CD14-positive monocyte (primary cell): ENCODE results near the gene PTPRC. TPM values are rescaled to one million over a fixed set of nuclear protein-coding genes. Genes with fewer than 3 reads are reported as not detected.

Experiments
- DNase-seq, 3 donors: peaks; one replicate each; pipeline ENCODE4 v3.0.0-alpha.2; 2011 to 2022
- H2AFZ ChIP-seq: 2 replicates; pipeline ENCODE4 v1.6.0; 2012; ENCODE audit warnings: mild to moderate bottlenecking, low read depth, low read length, inconsistent platforms; ENCODE audit not compliant: insufficient read depth, poor library complexity, severe bottlenecking
- H3K27ac ChIP-seq, 2 donors: 1 replicate in 1 of 2; 2 replicates in 1 of 2; pipeline ENCODE4 v1.5.1; 2012 to 2013; ENCODE audit warnings: low read length in 2 of 2, control low read depth in 1 of 2, inconsistent platforms in 1 of 2, low read depth in 1 of 2, mild to moderate bottlenecking in 1 of 2
- H3K27me3 ChIP-seq, 2 donors: one replicate each; pipeline versions ENCODE4 v1.6.0 to v1.6.1; 2011 to 2013; ENCODE audit warnings: low read length in 2 of 2; ENCODE audit not compliant: control insufficient read depth in 2 of 2, insufficient read depth in 2 of 2
- H3K36me3 ChIP-seq, 2 donors: replicated peaks in 1 of 2; 1 replicate in 1 of 2; 2 replicates in 1 of 2; pipeline versions ENCODE4 v1.5.1 to v1.6.1; 2012 to 2013; ENCODE audit warnings: low read length in 2 of 2, control low read depth in 1 of 2, inconsistent platforms in 1 of 2, mild to moderate bottlenecking in 1 of 2; ENCODE audit not compliant: insufficient read depth in 2 of 2, control insufficient read depth in 1 of 2
- H3K4me1 ChIP-seq, 2 donors: 1 replicate in 1 of 2; 2 replicates in 1 of 2; pipeline versions ENCODE4 v1.5.1 to v1.6.1; 2012 to 2013; ENCODE audit warnings: low read length in 2 of 2, control low read depth in 1 of 2, inconsistent platforms in 1 of 2, mild to moderate bottlenecking in 1 of 2, moderate library complexity in 1 of 2; ENCODE audit not compliant: insufficient read depth in 2 of 2, control insufficient read depth in 1 of 2
- H3K4me2 ChIP-seq: replicated peaks from 2 replicates; pipeline ENCODE3; 2012; ENCODE audit warnings: low read length, moderate library complexity, mild to moderate bottlenecking; ENCODE audit not compliant: poor library complexity, severe bottlenecking; ENCODE audit errors: extremely low read depth
- H3K4me3 ChIP-seq, 3 experiments: fragments of 200-600 bp in 1 of 3; sonication (generic) in 1 of 3; replicated peaks in 1 of 3; 1 replicate in 2 of 3; 2 replicates in 1 of 3; pipeline ENCODE4 v1.5.1; 2011 to 2013; ENCODE audit warnings: low read length in 3 of 3, mild to moderate bottlenecking in 3 of 3, control low read depth in 2 of 3, low read depth in 2 of 3, inconsistent platforms in 1 of 3, moderate library complexity in 1 of 3
- H3K79me2 ChIP-seq: 2 replicates; pipeline ENCODE4 v1.6.0; 2012; ENCODE audit warnings: mild to moderate bottlenecking, control low read depth, inconsistent platforms, low read length, moderate library complexity; ENCODE audit not compliant: insufficient read depth
- H3K9ac ChIP-seq: 2 replicates; pipeline ENCODE4 v1.6.0; 2017; ENCODE audit warnings: low read length, mild to moderate bottlenecking; ENCODE audit not compliant: insufficient read depth, poor library complexity, severe bottlenecking
- H3K9me3 ChIP-seq, 2 donors: replicated peaks in 1 of 2; 1 replicate in 1 of 2; 2 replicates in 1 of 2; pipeline versions ENCODE4 v1.5.1 to v1.6.1; 2012 to 2013; ENCODE audit warnings: low read length in 2 of 2, control low read depth in 1 of 2; ENCODE audit not compliant: control insufficient read depth in 1 of 2, insufficient read depth in 1 of 2
- H4K20me1 ChIP-seq: 2 replicates; pipeline ENCODE4 v1.6.0; 2012; ENCODE audit warnings: mild to moderate bottlenecking, low read length, control low read depth, moderate library complexity; ENCODE audit not compliant: insufficient read depth
- H3K27ac Mint-ChIP-seq, 7 donors: one replicate each; pipeline ENCODE4 v1.8.0; 2020; ENCODE audit warnings: mild to moderate bottlenecking in 7 of 7, mixed read lengths in 7 of 7, moderate library complexity in 6 of 7, inconsistent platforms in 2 of 7
- H3K27me3 Mint-ChIP-seq, 3 donors: one replicate each; pipeline ENCODE4 v1.8.0; 2021 to 2022; ENCODE audit warnings: low read depth in 3 of 3, mild to moderate bottlenecking in 3 of 3, mixed read lengths in 3 of 3, moderate library complexity in 3 of 3, inconsistent platforms in 1 of 3
- H3K36me3 Mint-ChIP-seq, 2 donors: one replicate each; pipeline ENCODE4 v1.8.0; 2020; ENCODE audit warnings: mixed read lengths in 2 of 2, inconsistent platforms in 1 of 2, mild to moderate bottlenecking in 1 of 2
- H3K4me1 Mint-ChIP-seq: one replicate; pipeline ENCODE4 v1.8.0; 2020; ENCODE audit warnings: mild to moderate bottlenecking, mixed read lengths
- H3K4me3 Mint-ChIP-seq, 2 donors: one replicate each; pipeline ENCODE4 v1.8.0; 2020; ENCODE audit warnings: mild to moderate bottlenecking in 2 of 2, mixed read lengths in 2 of 2, moderate library complexity in 1 of 2
- H3K9me3 Mint-ChIP-seq, 7 donors: one replicate each; pipeline ENCODE4 v1.8.0; 2020 to 2022; ENCODE audit warnings: mixed read lengths in 7 of 7, mild to moderate bottlenecking in 6 of 7, moderate library complexity in 6 of 7, inconsistent platforms in 2 of 7
- WGBS: methylation state at CpG from one replicate; pipeline ENCODE4 v1.1.5; 2013; ENCODE audit warnings: missing lambda C conversion rate; ENCODE audit not compliant: insufficient coverage; 5-methylcytosine and 5-hydroxymethylcytosine counted together
- intact Hi-C, 2 donors: fragments of 100-400 bp; cut with micrococcal nuclease; formaldehyde crosslinking; loops; one replicate each; pipeline versions ENCODE4 v1.15.0 to v1.15.1; 2023
- polyA plus RNA-seq, 3 donors: library from polyadenylated mRNA; depleted of rRNA in 1 of 3; unstranded in 2 of 3; stranded (reverse) in 1 of 3; fragments of 300-500 nt in 2 of 3; fragments of >200 nt in 1 of 3; fragmentation: Illumina TruSeq in 2 of 3; gene quantifications; 1 replicate in 2 of 3; 2 replicates in 1 of 3; pipeline ENCODE4 v1.2.3, GENCODE V29; 2012 to 2021
- TF ChIP-seq, protein P1 (sequence below): fragments of 200-600 bp; IDR thresholded peaks from one replicate; pipeline ENCODE4 v1.8.0; 2022; ENCODE audit warnings: antibody characterized with exemption, mild to moderate bottlenecking

The PTPRC gene
- polyA plus RNA-seq, 3 donors, result 410 to 992 (median 667) TPM

DNA sequence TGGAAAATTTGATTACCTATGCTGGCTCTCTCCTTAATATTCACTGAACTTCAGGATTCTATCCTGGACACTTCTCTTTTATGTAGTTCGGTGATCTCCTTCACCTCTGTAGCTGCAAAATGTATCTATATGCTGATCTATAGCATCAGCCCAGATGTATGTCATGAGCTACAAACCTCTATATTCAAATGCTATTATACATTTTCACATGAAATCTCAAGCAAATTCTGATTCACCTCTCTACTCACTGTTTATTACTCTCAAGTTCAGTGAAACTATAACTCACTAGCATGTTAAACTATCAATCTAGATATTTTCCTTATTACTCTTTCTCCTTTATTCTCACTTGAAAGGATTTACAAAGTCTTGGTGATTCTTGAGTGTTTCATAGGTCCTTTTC is 52.2 kb downstream of the PTPRC start:
- no peaks in the 10 kb centered on the region for H3K9me3 Mint-ChIP-seq
- no peak overlapping the region for H3K9ac ChIP-seq
- H3K27me3 ChIP-seq, result no peaks in the 10 kb centered on the region
- intact Hi-C loops, result no loop called here
- TF ChIP-seq, protein P1, sequence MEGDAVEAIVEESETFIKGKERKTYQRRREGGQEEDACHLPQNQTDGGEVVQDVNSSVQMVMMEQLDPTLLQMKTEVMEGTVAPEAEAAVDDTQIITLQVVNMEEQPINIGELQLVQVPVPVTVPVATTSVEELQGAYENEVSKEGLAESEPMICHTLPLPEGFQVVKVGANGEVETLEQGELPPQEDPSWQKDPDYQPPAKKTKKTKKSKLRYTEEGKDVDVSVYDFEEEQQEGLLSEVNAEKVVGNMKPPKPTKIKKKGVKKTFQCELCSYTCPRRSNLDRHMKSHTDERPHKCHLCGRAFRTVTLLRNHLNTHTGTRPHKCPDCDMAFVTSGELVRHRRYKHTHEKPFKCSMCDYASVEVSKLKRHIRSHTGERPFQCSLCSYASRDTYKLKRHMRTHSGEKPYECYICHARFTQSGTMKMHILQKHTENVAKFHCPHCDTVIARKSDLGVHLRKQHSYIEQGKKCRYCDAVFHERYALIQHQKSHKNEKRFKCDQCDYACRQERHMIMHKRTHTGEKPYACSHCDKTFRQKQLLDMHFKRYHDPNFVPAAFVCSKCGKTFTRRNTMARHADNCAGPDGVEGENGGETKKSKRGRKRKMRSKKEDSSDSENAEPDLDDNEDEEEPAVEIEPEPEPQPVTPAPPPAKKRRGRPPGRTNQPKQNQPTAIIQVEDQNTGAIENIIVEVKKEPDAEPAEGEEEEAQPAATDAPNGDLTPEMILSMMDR, result no peak
- peaks cover 38 to 61% of the 10 kb centered on the region in 2 donors for H3K36me3 ChIP-seq
- peak overlapping the region in 1 of 2 donors; percentile 12 for H3K27ac ChIP-seq
- no peak overlapping the region for H2AFZ ChIP-seq
- no peaks in the 10 kb centered on the region for H3K9me3 ChIP-seq
- H3K4me2 ChIP-seq, result no peak overlapping the region
- no peak overlapping the region for H3K4me3 ChIP-seq
- peak overlapping the region in 3 of 7 donors; percentile 13 to 57 (median 33) for H3K27ac Mint-ChIP-seq
- H3K4me1 Mint-ChIP-seq, result peaks cover 55% of the 10 kb centered on the region
- no peak for DNase-seq
- peaks cover 95% of the 10 kb centered on the region for H3K79me2 ChIP-seq
- H3K27me3 Mint-ChIP-seq, result no peaks in the 10 kb centered on the region
- no peak overlapping the region for H3K4me3 Mint-ChIP-seq
- peaks cover 37 to 59% of the 10 kb centered on the region in 2 donors for H3K36me3 Mint-ChIP-seq
- WGBS, result no CpG with 5 or more reads among the region's 1 CpG
- peaks cover 11 to 24% of the 10 kb centered on the region in 2 donors for H3K4me1 ChIP-seq
- H4K20me1 ChIP-seq, result peaks cover 97% of the 10 kb centered on the region

DNA sequence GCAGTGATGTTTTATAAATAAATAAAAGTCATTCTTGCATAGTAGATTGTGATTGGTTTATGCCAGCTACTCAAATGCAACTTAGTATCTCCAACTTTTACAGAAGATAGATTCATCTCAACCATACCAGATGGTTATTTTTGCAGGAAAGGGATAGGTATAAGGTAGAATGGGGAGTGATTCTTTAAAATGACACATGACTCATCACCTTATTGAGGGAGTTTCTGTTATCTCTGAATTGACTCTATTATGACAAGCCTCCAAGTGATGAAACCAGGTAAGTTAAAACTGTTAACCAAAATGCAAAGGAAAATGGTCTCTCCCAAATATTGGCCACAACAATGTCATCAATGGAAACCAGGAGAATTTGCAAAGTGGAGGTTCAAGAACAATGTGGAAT is 54.5 kb downstream of the PTPRC start:
- H3K27ac ChIP-seq, result peak overlapping the region in 1 of 2 donors; percentile 67
- H3K36me3 ChIP-seq, result peaks cover 50 to 74% of the 10 kb centered on the region in 2 donors
- DNase-seq, result no peak
- intact Hi-C loops, result no loop called here
- peaks cover 49 to 66% of the 10 kb centered on the region in 2 donors for H3K36me3 Mint-ChIP-seq
- H3K9me3 ChIP-seq, result no peaks in the 10 kb centered on the region
- H4K20me1 ChIP-seq, result peaks cover 97% of the 10 kb centered on the region
- H3K4me1 ChIP-seq, result peaks cover 14 to 21% of the 10 kb centered on the region in 2 donors
- no peak overlapping the region for H3K4me3 ChIP-seq
- H3K27ac Mint-ChIP-seq, result peak overlapping the region in 5 of 7 donors; percentile 43 to 86 (median 68)
- peaks cover 55% of the 10 kb centered on the region for H3K4me1 Mint-ChIP-seq
- no peak overlapping the region for H3K4me3 Mint-ChIP-seq
- TF ChIP-seq, protein P1, result no peak
- H3K4me2 ChIP-seq, result no peak overlapping the region
- no peaks in the 10 kb centered on the region for H3K27me3 ChIP-seq
- H2AFZ ChIP-seq, result no peak overlapping the region
- H3K79me2 ChIP-seq, result peaks cover 95% of the 10 kb centered on the region
- H3K9ac ChIP-seq, result no peak overlapping the region
- no peaks in the 10 kb centered on the region for H3K9me3 Mint-ChIP-seq
- no peaks in the 10 kb centered on the region for H3K27me3 Mint-ChIP-seq
